ENCODE results near the gene OR56A4.
"Not testable (repeated sequence)": the region's sequence is repeated elsewhere in the genome, so short reads cannot be mapped to it uniquely, and the experiment has no call there.

The OR56A4 gene

DNA sequence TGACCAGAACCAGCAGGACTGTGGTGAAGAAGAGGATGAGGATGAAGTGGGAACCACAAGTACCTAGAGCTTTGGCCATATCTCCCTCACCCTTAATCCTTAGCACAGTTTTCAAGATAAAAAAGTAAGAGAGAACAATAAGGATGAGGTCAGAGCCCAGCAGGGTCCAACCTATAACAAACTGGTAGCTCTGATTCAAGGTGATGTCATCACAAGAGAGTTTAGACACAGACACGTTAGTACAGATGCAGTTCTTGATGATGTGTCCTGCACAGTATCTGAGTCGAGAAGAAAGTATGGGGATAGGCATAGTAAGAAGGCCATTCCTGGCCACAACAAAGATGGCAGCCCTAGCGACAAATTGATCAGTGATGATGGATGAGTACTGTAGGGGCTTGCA lies 39.0 kb downstream of the OR56A4 start:
- TF ChIP-seq, protein P1, sequence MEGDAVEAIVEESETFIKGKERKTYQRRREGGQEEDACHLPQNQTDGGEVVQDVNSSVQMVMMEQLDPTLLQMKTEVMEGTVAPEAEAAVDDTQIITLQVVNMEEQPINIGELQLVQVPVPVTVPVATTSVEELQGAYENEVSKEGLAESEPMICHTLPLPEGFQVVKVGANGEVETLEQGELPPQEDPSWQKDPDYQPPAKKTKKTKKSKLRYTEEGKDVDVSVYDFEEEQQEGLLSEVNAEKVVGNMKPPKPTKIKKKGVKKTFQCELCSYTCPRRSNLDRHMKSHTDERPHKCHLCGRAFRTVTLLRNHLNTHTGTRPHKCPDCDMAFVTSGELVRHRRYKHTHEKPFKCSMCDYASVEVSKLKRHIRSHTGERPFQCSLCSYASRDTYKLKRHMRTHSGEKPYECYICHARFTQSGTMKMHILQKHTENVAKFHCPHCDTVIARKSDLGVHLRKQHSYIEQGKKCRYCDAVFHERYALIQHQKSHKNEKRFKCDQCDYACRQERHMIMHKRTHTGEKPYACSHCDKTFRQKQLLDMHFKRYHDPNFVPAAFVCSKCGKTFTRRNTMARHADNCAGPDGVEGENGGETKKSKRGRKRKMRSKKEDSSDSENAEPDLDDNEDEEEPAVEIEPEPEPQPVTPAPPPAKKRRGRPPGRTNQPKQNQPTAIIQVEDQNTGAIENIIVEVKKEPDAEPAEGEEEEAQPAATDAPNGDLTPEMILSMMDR (IDR thresholded peaks at IDR 0.05; ENCODE audit: low read depth, low read length, missing control alignments) = no peak
- no peak for DNase-seq (ENCODE audit: extremely low read depth, low read depth)
- H3K4me3 ChIP-seq (replicated peaks; ENCODE audit: low read depth, low read length) = no peak overlapping the region

DNA sequence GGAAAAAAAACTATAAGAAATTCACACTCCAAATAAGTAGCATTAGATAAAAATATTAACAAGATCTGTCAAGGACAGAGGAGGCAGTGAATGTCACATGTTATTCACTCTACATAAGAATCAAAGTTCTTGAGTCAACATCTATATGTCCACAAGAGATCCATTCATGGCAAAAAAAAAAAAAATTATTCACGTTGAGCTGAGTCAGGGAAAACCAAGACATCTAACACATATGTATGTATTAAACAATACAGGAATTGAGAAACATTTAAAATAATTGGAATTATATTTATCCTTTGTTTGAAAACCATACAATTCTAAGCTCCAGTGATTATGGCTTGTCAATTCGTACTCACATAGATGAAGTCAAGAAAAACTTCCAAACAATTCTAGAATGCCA lies 39.8 kb downstream of the OR56A4 start:
- H3K4me3 ChIP-seq (replicated peaks; ENCODE audit: low read depth, low read length) = no peak overlapping the region
- DNase-seq (ENCODE audit: extremely low read depth, low read depth) = no peak
- TF ChIP-seq, protein P1 (IDR thresholded peaks at IDR 0.05; ENCODE audit: low read depth, low read length, missing control alignments) = no peak

GRCh38 chr11:5960704-5961320 lies 45.9 kb downstream of the OR56A4 start:
- not testable (repeated sequence) for DNase-seq (ENCODE audit: extremely low read depth, low read depth); H3K4me3 ChIP-seq (replicated peaks; ENCODE audit: low read depth, low read length)

DNA sequence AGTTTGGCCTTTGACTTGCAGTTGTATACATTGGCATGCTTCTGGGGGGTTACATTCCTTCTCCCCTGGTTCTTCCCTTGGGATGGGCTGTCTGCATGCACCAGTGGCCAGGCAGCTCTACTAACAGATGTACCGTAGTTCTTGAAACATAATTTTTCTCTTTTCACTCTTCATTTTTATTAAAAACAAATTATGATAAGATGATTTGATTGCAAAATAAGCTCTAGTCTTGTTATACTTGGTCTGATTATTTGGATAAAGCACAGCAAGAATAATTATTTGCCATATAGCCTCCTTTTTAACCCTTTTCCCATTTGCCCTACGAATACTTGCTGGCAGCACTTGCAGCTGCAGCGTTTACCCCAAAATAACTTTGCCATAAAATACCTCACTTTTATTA lies 51.2 kb downstream of the OR56A4 start:
- H3K4me3 ChIP-seq (replicated peaks; ENCODE audit: low read depth, low read length) = no peak overlapping the region
- TF ChIP-seq, protein P1 (IDR thresholded peaks at IDR 0.05; ENCODE audit: low read depth, low read length, missing control alignments) = no peak
- no peak for DNase-seq (ENCODE audit: extremely low read depth, low read depth)

Data from HFF-Myc (cell line).